Embryonic facial prominence (tissue), 1 donor: ENCODE results near the gene ARMC9.

Source experiments
- DNase-seq: peaks from one replicate; pipeline ENCODE4 v3.0.0-alpha.2; 2016; ENCODE audit errors: extremely low spot score

The ARMC9 gene

DNA sequence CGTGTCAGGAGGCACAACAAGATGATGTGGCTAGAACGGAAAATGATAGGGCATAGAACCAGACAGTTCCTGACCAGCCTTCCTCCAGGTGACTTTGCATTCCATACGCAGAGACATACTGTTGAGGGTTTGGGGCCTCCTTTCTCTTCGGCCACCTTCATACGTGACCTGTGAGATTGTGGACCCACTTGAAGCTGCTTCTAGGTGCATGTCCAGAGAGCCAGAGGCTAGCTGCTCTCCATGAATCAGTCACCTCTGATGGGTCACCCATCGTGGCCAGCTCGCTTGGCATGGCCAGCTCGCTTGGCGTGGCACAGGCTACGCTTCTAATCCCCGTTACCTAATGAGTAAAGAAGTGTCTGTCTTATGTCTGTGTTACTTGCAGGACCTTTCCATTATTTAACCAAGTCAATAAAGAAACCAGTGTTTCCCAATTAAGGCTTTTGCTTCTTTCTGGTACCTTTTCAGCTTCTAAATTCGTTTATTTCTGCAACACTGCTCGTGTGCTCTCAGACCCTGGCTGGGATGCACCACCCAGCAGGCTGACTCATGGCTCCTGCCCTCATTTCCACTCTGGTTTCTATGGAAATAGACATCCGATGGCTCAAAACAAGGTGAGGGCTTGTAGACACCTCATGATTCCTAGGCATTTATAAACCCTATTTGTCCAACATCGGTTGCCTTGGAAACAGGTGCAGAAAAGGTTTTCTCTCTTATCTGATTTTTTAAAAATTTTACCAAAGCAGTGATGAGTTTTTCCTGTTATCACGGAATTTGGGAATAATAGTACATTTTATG, 110.4 kb downstream of the ARMC9 start:
- DNase-seq = no peak

DNA sequence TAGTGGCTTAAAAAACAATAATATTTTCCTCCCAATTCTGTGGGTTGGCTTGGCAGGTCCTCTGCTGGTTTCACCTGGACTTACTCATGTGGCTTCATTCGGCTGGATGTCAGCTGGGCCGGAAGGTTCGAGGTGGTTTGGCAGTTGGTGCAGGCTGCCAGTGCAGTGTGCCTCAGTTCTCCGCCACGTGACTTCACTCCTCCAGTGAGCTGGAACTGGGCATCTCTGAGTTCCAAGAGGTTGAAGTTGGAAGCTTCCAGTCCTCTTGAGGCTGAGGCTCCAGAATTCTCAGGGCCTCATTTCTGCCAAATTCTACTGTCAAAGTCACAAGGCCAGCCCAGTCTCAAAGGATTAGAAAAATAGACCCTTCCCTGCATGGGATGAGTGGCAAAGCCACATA, 113.6 kb downstream of the ARMC9 start:
- no peak for DNase-seq

DNA sequence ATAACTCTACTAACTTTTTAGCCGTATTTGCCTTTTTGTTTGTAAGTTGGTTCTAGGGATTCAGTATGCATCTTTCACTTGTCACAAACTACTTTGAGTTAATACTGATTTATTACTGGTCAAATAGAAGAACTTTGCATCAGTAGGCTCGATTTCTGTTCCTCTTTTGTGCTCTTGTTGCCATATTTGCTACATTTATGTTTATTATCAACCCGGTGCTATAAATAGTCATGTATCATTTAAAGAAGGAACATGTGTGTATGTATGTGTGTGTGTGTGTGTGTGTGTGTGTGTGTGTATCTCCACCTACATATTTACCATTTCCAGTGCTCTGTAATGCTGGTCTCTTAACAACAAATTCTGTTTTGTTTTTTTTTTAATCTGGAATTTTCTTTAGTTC, 117.5 kb downstream of the ARMC9 start:
- DNase-seq = no peak

DNA sequence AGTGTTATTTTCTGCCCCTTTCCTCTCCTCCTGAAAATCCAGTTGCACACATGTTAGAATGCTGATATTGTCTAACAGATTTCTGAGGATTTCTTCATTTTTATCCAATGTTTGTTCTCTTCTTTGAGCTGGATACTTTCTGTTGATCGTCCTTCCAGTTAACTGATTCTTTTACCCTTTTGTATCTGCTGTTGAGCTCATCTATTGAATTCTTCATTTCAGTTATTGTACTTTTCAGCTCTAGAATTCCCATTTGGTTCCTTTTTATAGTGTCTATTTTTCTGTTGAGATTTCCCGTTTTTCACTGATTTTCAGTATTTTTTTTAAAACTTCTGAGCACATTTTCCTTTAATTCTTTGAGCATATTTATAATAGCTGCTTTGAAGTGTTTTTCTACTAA, 119.1 kb downstream of the ARMC9 start:
- DNase-seq = no peak

DNA sequence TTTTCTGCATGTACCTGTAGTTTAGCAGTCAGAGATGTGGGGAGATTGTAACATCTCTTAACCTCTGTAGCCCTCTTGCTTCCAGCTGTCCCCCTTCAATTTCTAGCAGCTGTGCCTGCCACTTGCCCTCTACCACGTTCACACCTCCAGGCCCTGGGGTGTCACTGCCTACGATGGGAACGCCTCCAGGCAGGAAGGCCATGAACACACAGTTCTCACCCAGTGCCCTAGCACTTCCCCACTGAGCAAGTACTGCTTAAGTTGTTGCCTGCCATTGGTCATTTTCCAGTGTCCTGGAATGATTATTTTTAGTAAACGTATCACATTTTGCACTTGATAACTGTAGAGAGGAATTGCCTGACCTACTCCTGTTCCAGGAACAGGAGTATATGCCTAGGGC, 120.0 kb downstream of the ARMC9 start:
- DNase-seq = no peak

DNA sequence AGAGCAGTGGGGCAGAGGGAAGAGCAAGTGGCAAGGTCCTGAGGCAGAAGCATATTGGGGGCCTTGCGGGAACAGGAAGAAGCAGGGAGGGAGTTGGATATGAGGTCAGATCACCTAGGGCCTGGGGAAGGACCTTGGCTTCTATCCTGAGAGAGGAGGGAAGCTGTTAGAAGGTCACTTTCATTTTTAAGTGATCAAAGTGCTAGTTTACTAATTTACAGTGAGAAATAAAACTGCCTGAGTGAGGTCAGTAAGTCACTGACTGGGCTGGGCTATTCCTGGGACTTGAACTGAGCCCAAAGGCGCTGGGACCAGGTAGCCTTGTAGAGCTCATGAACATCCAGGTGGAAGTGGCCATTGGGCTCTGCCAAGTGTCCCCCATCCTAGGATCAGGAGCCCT, 120.5 kb downstream of the ARMC9 start:
- no peak for DNase-seq

DNA sequence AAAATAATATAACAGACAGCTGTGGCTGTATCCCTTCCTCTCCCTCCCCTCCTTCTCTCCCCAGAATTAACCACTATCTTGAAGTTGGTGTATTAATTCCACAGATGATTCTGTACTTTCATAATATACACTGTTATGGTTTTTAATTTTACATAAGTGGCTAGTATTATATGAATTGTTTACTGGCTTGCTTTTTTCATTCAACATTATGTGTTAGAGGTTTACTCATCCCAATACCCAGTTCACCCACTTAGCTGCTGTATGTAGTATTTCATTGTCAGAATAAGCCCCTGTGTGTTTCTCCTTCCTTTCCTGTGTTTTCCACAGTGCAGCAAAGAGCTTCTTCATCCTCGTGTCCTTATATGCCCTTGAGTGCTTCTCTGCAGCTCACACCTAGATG, 121.4 kb downstream of the ARMC9 start:
- DNase-seq = no peak

DNA sequence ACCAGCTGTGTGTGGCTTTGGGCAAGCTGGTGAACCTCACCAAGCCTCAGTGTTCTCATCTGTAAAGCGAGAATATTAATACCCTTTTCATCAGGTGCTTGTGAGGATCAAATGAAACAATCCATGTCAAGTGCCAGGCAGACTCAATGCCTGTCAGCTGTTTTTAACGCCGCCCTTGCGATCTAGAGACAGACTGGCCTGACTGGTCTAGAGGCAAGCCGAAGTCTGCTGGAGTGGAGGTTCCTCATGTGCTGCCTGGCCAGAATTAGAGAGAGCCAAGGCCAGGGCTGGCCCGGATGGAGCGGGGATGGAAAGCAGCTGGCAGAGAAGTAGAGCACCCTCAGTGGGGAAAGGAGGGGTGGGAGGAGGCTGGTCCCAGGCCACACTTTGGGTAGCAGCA, 122.6 kb downstream of the ARMC9 start:
- no peak for DNase-seq

DNA sequence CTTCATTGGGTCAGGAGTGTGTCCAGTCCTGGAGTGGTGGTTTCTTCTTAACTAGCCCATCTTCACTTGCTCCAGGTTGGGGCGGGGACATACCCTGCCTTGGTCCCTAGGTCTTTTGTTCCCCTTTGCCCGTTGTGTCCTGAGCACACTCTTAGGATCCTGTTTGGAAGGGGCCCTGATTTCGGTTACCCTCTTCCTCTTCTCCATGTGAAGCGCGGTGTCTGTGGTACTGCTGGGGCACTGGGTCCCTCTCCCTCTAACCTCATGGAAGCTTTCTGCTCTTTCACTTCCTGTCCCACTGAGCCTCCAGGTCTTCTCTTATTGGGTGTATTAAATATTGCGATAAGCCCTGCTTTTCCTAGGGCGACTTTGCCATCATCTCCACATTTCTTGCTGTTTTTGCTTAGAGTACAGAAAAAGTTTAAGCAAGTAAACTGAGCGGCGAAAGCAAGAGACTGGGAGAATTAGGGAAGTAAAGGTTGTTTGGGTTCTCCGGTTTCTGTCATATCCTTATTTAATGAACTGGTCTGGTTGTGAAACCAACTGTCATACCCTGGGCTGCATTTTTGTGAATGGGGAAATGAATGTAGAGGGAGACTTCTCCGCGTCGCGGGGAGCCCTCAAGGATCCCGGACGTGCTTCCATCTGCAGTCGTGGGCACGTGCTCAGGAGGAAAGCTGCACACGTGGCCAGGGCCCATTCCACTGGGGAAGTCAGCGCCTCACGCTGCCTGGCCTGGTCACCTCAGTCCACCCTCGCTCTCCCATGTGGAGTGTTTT, 123.3 kb downstream of the ARMC9 start:
- DNase-seq = no peak

DNA sequence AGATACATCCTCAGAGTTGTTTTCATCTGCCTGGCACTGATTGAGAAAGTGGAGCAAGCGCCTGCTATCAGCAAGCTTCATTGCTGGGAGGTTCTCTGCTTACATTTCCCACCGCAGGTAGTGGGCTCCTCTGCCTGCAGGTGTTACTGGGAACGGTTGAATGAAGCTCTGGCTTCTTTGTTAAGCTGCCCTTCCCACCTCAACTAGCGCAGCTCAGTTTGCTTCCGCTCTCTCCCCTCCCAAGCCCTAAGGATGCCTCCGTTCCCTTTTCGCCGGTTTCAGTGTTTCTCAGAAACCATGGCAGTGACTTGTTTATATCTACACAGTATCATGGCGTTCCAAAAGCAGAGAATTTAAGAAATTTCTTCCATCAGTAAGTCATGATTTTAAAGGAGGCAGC, 124.9 kb downstream of the ARMC9 start:
- no peak for DNase-seq

DNA sequence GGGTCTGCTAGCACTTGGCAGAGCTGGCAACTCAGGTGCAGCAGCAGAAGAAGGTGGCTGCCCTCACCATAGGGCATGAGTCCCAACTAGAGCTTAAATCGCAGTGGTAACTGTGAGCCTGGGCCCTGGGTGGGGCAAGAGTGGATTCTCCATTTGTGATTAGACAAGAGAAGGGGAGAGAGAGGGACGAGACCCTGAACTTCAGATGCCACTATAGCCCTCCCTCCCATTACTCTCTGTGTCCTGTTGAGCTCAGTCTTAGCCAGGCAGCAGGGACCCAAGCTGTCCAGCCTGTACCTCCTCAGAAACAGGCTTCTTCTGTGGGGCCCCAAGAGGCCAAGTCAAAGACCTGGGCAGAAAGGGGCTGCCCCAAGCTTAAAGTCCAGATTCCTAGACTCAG, 127.4 kb downstream of the ARMC9 start:
- DNase-seq = no peak

DNA sequence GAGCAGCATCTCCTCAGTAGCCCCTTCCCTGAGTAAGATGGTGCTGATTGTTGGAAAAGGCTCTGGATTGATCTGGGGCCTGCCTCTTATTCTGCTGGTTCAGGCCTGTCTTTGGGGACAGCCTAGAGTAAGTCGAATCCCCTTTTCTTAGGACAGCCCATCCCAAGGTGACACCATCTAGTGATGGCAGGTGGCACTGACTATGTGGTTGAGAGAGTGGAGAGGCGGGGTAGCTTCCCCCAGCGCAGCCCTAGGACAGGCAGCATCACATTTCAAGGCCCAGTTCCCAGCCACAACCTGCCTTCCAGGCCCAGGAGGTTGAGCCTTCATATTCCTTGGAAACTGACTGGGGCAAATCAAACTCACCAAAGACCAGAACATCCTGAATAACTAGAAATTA, 128.0 kb downstream of the ARMC9 start:
- DNase-seq = no peak

DNA sequence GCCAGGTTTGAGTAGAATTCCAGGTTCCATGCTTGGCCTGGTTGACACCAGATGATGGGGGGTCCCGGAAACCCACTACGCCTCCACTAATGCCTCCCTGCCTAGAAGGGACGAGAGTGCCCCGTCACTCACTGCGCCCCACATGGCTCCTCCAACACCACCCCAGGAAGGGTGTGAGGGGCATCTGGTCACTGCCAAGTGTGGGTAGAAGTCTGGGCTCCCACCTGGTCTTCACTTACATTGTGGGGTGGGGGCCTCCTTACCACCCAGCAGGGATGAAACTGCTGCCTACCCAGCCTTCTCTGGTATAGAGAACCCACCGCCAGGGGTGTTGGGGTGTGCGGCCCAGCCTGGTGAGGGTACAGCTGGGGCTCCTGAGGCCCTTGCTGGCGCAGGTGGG, 131.9 kb downstream of the ARMC9 start:
- DNase-seq = no peak

DNA sequence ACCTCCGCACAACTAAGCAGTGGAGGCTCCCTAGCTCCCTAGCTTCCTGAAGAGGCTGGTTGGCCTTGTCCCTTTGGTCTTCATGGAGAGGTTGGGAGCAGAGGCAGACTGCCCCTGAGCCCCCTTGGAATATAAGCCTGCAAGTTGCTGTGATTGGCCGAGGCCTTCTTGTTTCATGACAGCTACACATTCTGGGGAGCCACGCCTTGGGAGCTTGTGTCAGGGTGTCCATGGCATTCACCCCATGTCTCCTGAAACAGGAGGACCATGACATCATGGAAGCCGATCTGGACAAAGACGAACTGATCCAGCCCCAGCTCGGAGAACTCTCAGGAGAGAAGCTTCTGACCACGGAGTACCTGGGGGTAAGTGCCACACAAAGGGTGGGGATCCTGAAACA, 133.1 kb downstream of the ARMC9 start:
- no peak for DNase-seq

DNA sequence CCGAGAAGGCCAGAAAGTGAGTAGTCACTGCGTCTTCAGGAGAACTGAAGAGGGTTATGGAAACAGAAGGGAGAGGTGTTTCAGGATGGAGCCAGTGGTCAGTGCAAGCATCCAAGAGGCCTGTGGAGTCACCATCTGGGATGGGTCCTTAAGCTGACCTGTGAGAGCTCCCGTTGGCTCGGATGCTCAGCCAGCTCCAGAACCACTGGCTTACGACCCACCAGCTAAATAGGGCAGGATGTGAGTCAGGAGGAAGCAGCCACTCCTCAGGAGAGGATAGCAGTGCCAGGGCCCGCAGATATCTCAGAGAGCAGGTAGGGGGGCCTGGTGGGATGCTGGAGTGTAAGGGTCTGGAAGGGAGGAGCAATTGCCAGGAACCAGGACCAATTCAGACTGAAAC, 134.0 kb downstream of the ARMC9 start:
- no peak for DNase-seq

DNA sequence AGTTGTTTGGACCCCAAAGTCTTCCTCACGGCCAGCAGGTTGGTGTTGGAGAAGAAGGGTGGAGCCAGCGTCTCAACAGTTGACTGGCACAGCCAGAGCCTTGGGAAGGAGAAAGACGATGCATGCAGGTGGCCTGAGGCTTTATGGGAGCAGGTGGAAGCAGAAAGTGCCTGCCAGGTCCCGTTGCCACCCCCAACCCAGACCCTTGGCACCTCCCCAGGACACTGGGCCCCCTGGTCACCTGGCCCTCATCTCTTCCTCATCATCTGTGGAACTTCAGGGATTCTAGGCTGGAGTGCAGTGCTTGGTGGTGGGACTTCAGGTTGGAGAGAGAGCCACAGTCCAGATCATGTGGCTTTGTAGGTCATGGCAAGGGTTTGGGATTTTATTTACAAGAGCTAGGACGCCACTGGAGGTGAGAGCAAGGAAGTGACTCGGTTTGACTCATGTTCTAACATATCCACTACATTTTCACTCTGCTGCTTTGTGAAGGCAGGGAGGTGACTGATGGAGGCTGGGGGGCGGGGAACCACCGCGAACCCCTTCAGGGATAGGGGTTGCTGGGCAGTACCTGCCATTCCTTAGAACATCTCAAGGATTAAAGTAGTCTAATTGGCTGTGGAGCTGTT, 134.6 kb downstream of the ARMC9 start:
- DNase-seq = no peak

DNA sequence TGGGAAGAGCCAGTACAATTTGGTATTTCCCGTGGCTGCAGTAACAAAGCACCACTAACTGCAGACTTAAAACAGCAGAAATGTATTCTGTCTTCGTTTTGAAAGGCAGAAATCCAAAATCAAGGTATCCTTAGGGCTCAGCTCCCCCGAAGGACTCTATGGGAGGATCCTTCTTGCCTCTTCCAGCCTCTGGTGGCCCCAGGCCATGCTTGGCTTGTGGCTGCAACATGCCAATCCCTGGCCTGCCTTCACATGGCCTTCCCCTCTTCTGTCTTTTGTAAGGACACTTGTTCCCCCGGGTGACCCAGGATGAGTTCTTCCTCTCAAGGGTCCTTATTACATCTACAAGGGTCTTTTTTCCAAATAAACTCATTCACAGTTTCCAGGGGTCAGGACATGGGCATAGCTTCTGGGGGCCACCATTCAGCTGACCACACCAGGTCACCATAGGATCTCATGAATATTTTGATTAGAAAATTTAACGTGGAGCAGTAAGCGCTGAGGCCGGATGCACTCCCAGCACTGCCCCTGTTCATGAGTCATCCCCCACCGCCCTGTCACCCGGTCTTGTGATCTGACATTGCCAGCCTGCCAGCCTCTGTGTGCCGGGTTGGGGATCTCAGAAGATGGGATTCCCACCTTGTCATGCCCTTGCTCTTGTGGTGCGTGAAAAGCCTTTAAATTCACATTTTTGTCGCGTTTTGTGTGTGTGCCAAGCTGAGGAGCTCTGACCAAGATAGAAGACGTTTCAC, 135.9 kb downstream of the ARMC9 start:
- DNase-seq = no peak

DNA sequence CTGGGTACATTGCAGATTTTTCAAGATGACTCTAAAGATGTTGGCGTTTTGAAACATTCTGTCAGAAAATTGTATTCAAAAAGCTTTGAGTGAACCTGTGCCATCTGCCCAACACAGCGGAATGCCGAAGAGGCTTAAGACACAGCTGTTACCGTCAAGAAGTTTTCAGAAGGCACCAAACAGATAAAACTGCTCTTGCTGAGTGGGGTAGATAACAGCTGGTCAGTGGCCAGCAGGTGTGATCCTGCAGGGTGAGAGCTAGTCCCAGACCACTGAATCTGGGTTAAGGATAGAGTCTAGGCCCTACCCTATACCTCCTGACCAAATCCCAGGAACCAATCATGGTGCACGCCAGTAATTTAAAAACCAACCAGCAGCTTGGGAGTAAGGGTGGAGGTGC, 136.6 kb downstream of the ARMC9 start:
- no peak for DNase-seq

DNA sequence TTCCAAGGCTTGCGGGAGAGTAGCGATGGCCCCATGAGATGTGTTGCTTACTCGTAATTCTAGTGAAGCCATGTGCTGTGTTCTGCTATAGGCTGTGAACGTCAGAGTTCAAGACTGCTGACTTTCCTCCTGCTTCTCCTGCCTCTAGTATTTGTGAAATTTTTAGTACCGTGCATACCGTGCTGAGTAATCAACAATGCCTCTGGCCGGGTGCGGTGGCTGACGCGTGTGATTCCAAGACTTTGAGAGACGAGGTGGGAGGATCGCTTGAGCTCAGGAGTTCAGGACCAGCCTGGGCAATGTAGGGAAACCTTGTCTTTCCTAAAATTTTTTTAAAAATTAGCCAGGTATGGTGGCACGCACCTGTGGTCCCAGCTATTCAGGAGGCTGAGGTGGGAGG, 137.2 kb downstream of the ARMC9 start:
- no peak for DNase-seq

DNA sequence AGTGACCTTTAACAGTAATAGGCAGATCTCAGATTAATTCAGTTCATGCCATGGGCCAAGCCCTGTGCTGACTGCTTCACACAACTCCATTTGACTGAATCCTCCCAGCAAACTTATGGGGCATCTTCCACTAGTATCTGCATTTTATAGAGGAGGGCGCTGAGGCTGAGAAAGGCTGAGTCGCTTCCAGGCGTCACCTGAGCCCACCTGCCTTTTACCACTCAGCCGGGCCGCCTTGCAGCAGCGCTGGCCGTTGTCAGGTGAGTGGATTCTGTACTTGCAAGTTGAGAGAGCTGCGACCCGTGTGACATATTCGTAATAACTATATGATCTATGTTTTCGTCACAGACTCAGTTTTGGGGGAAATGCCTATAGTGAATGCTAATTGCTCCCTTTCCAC, 137.8 kb downstream of the ARMC9 start:
- no peak for DNase-seq

DNA sequence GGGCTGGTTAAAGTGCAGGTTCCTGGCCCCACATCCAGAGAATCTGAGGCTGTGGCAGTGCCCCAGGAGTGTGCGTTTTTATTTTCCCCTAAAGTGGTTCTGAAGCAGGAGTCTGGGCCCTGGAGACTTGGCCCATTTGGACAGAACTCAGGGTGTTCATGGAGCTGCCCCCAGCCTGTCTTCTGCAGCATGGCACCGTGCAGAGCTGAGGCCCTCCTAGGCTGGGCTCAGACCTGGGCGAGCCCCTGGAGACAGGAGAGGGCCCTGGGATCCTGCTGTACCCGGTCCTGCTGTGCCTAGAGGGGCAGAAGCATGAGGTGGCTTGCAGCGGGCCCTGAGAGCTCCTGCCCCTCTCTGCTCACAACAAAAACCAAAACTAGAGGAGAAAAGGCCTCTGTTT, 138.3 kb downstream of the ARMC9 start:
- DNase-seq = no peak
